GM12872 (cell line): Measurements from ENCODE around the gene NR2F6.

Experiments used
- TF ChIP-seq, protein P1 (sequence below): IDR thresholded peaks from 3 replicates; pipeline ENCODE4 v1.5.1; 2011; ENCODE audit warnings: low read depth, mild to moderate bottlenecking, low read length, moderate library complexity; ENCODE audit not compliant: insufficient read depth

Gene NR2F6

DNA sequence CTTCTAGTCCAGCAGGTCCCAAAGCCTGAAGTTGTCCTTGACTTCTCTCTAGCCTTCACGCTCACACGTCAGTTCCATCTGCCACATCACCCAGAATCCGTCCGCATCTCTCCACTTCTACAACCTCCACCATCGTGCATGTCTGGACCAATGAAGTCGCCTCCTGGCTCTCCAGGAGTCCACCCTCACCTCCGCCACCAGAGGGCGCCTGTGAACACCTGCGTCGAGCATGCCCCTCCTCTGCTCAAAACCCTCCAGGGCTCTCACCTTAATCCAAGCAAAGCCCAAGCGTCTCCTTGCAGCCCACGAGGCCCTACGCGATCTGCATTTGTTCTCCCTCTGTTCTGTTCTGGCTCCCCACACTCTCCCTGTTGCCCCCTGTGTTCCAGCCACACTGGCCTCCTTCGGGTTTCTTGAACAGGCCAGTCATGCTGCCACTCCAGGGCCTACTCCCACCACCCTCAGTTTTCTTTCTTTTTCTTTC, 15.2 kb upstream of the NR2F6 start:
- TF ChIP-seq, protein P1, sequence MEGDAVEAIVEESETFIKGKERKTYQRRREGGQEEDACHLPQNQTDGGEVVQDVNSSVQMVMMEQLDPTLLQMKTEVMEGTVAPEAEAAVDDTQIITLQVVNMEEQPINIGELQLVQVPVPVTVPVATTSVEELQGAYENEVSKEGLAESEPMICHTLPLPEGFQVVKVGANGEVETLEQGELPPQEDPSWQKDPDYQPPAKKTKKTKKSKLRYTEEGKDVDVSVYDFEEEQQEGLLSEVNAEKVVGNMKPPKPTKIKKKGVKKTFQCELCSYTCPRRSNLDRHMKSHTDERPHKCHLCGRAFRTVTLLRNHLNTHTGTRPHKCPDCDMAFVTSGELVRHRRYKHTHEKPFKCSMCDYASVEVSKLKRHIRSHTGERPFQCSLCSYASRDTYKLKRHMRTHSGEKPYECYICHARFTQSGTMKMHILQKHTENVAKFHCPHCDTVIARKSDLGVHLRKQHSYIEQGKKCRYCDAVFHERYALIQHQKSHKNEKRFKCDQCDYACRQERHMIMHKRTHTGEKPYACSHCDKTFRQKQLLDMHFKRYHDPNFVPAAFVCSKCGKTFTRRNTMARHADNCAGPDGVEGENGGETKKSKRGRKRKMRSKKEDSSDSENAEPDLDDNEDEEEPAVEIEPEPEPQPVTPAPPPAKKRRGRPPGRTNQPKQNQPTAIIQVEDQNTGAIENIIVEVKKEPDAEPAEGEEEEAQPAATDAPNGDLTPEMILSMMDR: peak; percentile 99

DNA sequence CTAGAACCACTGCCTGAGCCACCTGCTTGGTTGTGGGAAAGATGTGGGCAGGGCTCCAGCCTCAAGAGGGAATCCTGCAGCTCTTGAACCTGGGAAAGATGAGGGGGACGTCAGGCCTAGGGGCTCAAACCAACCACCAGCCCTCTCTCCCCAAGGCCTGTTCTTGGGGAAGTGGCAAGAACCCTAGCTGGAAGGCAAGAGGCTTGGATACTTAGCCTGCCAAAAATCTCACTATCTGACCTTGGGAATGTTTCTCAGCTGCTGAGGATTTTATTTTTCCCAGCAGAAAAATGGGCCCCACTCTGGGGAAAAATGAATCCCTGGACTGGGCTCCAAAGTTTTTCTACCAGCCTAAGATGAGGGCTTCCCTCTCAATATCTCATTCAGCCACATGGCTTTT, 14.2 kb upstream of the NR2F6 start:
- TF ChIP-seq, protein P1: no peak

DNA sequence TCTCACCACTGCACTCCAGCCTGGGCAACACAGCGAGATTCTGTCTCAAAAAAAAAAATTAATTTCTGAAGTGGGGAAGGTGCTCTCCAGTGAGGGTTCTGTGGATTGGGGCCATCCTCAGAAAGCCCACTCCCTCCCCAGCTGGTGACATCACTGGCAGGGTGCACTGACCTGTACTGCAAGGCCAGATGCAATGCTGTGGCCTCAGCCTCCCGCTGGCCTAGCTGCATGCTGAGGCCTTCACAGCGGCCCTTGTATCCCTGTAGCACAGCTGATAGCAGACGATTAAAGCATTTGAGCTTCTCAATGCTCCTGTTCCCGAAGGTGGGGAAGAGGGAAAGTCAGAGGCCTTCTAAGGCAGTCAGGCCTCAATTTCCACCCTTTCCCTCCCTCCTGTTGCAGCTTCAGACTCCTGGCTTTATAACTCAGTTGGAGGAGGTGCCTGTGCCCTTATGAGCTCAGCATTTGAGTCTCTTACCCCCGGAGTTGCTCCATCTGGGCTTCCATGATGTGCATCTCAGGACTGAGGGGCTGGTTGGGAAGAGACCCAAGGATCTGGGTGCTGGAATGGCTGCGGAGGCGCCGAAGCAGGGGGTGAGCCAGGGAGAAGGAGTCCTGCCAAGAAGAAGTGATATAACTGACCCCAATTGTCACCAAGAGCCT, 13.5 kb upstream of the NR2F6 start:
- TF ChIP-seq, protein P1: no peak

DNA sequence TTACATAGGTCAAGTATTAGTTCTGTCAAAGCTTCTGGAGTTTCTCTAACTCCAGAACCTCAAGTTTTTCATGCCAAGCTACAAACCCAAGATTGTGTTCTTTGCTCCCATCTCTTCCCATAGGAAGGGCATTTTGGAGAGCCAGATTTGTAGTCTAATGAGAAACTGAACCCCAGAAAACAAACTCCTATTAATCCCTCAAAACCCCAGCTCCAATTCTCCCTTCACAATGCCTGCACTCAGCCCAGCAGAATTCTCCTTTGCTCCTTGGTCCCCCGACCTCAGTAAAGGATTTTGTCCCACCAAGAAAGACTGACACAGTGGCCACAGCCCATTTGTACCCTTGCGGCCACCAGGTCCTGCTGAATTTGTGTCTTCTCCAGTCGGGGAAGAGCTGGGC, 10.4 kb upstream of the NR2F6 start:
- TF ChIP-seq, protein P1: no peak

DNA sequence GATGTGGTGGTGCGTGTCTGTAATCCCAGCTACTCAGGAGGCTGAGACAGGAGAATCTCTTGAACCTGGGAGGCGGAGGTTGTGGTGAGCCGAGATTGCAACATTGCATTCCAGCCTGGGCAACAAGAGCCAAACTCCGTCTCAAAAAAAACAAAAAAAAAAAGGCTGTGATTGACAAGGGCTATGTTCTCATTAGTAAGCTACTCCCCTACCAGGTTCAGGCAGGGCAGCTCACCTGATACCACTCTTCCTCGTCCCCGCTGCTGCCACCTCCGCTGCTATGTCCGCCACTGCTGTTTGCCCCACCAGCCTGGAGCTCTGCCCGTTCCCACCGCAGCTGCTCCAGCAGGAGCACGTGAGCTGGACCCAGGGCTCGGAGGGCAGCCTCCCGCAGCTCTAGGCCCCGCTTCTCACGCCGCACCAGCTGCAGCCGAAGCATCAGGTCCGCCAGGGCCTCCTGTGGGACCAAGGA, 9.5 kb upstream of the NR2F6 start:
- TF ChIP-seq, protein P1: no peak

DNA sequence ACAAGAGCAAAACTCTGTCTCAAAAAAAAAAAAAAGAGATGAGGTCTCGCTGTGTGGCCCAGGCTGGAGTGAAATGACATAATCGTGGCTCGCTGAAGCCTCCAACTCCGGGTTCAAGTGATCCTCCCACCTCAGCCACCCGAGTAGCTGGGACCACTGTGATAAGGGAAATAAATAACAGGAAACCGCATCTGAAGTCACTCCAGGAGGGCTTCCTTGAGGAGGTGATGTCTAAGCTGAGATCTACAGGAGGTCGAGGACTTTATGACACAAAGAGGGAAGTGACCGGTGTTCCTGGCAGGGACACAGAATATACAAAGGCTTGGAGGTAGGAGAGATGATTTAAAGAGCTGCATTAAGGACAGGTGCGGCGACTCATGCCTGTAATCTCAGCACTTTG, 8.9 kb upstream of the NR2F6 start:
- TF ChIP-seq, protein P1: no peak

DNA sequence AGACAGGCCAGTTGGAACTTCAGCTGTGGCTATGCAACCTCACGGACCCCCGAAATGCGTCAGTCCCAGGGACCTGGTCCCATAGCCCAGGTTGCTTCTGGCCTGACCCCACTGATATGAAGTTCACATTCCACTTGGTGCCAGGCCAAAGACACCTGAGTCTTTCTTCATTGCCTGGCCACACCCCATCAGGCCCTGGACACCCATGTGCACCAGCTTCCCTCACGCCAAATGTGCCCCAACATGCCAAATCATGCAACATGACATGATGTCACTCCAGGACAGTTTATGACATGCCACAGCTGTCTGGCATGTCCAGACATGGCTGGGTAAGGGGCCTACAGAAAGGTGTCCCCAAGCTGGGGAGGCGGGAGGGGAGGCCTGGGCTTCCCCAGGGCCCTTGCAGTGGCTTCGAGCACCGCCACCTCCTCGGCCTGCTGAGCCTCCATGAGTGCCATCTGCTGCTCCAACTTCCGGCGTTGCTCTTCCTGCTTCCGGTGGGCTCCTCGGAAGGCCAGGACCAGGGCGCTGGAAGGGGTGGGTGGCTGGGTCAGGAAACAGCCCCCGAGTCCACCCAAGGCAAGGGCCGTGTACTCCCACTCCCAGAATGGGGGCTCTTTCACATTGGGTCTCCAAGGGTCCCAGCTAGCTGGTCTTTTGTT, 4.3 kb upstream of the NR2F6 start:
- TF ChIP-seq, protein P1: no peak
